ENCODE results near the gene NUP58. TPM values are rescaled to one million over a fixed set of nuclear protein-coding genes. Genes with fewer than 3 reads are reported as not detected.

Gene NUP58
- total RNA-seq, 4 donors from 2014 or later: 24.4 to 96.6 (median 42.4) TPM

- H3K9me3 ChIP-seq: no peaks in the 10 kb centered on the region
- H3K4me3 ChIP-seq: no peak overlapping the region
- no peak overlapping the region for H3K27ac ChIP-seq
- H3K27me3 ChIP-seq: no peaks in the 10 kb centered on the region
- H3K36me3 ChIP-seq: peaks cover 0 to 53% (median 0%) of the 10 kb centered on the region in 3 donors
- TF ChIP-seq POLR2A (IDR thresholded peaks at IDR 0.05) (no peak), CTCF (IDR thresholded peaks at IDR 0.05) (no peak)
- no peaks in the 10 kb centered on the region for H3K4me1 ChIP-seq
- no peak for DNase-seq
These were observed 34.7 kb upstream of the NUP58 start for GRCh38 chr13:25266706-25267105.

- Histone ChIP-seq H3K36me3 (peaks cover 0 to 48% (median 0%) of the 10 kb centered on the region in 3 donors), H3K27ac (no peak overlapping the region), H3K27me3 (no peaks in the 10 kb centered on the region), H3K4me3 (no peak overlapping the region), H3K4me1 (no peaks in the 10 kb centered on the region), H3K9me3 (no peaks in the 10 kb centered on the region)
- DNase-seq: no peak
- TF ChIP-seq POLR2A (IDR thresholded peaks at IDR 0.05) (no peak), CTCF (IDR thresholded peaks at IDR 0.05) (peak in 3 of 6 experiments; percentile 4 to 15 (median 9))
These were observed 33.7 kb upstream of the NUP58 start for GRCh38 chr13:25267715-25268114.

- Histone ChIP-seq H3K9me3 (no peaks in the 10 kb centered on the region), H3K27ac (no peak overlapping the region), H3K27me3 (no peaks in the 10 kb centered on the region), H3K4me3 (no peak overlapping the region), H3K4me1 (no peaks in the 10 kb centered on the region), H3K36me3 (peaks cover 0 to 48% (median 0%) of the 10 kb centered on the region in 3 donors)
- TF ChIP-seq CTCF (IDR thresholded peaks at IDR 0.05): no peak
- no peak for TF ChIP-seq POLR2A (IDR thresholded peaks at IDR 0.05)
- DNase-seq: no peak
These were observed 32.9 kb upstream of the NUP58 start for GRCh38 chr13:25268561-25268960.

GRCh38 chr13:25276748-25277147 lies 24.7 kb upstream of the NUP58 start:
- Histone ChIP-seq H3K9me3 (no peaks in the 10 kb centered on the region), H3K27ac (no peak overlapping the region), H3K27me3 (no peaks in the 10 kb centered on the region), H3K4me3 (no peak overlapping the region), H3K36me3 (peaks cover 0 to 17% (median 0%) of the 10 kb centered on the region in 3 donors), H3K4me1 (no peaks in the 10 kb centered on the region)
- DNase-seq: no peak
- TF ChIP-seq POLR2A (IDR thresholded peaks at IDR 0.05) (no peak), CTCF (IDR thresholded peaks at IDR 0.05) (no peak)

- Histone ChIP-seq H3K27me3 (no peaks in the 10 kb centered on the region), H3K9me3 (no peaks in the 10 kb centered on the region), H3K4me3 (no peak overlapping the region), H3K27ac (no peak overlapping the region), H3K36me3 (no peaks in the 10 kb centered on the region), H3K4me1 (peaks cover 0 to 8% (median 0%) of the 10 kb centered on the region in 4 donors)
- DNase-seq: no peak
- TF ChIP-seq CTCF (IDR thresholded peaks at IDR 0.05): no peak
- TF ChIP-seq POLR2A (IDR thresholded peaks at IDR 0.05): no peak
These were observed 21.0 kb upstream of the NUP58 start for GRCh38 chr13:25280396-25280795.

Data from Peyer's patch (tissue), 4 donors.